ENCODE data around the gene SLF2.

Gene SLF2

GRCh38 chr10:101007915-101008822, 95.4 kb downstream of the SLF2 start:
- no peak for DNase-seq (ENCODE audit: low read depth, low spot score)
- Histone ChIP-seq H3K4me3 (ENCODE audit: insufficient read length, low read depth) (no peak overlapping the region), H3K9ac (ENCODE audit: insufficient read length, low read depth) (no peak overlapping the region), H3K9me3 (ENCODE audit: insufficient read depth, low read length) (no peaks in the 10 kb centered on the region), H3K27me3 (ENCODE audit: insufficient read depth, insufficient read length) (no peaks in the 10 kb centered on the region), H3K36me3 (ENCODE audit: insufficient read depth, insufficient read length, low read length) (peaks cover 41% of the 10 kb centered on the region), H3K4me1 (ENCODE audit: insufficient read depth, insufficient read length) (peaks cover 6% of the 10 kb centered on the region)
- no peak for TF ChIP-seq SUZ12 (IDR thresholded peaks at IDR 0.05; ENCODE audit: extremely low read depth, insufficient read depth, insufficient read length)
- TF ChIP-seq YY1 (IDR thresholded peaks at IDR 0.05; ENCODE audit: insufficient read depth, insufficient read length): no peak
- no peak for TF ChIP-seq ZNF274 (IDR thresholded peaks at IDR 0.05; ENCODE audit: low read depth, low read length)

GRCh38 chr10:101008823-101009423, 96.2 kb downstream of the SLF2 start:
- Histone ChIP-seq H3K36me3 (ENCODE audit: insufficient read depth, insufficient read length, low read length) (peaks cover 34% of the 10 kb centered on the region), H3K9ac (ENCODE audit: insufficient read length, low read depth) (no peak overlapping the region), H3K4me3 (ENCODE audit: insufficient read length, low read depth) (no peak overlapping the region), H3K9me3 (ENCODE audit: insufficient read depth, low read length) (no peaks in the 10 kb centered on the region), H3K27me3 (ENCODE audit: insufficient read depth, insufficient read length) (no peaks in the 10 kb centered on the region), H3K4me1 (ENCODE audit: insufficient read depth, insufficient read length) (peaks cover 6% of the 10 kb centered on the region)
- TF ChIP-seq SUZ12 (IDR thresholded peaks at IDR 0.05; ENCODE audit: extremely low read depth, insufficient read depth, insufficient read length) (no peak), YY1 (IDR thresholded peaks at IDR 0.05; ENCODE audit: insufficient read depth, insufficient read length) (no peak), ZNF274 (IDR thresholded peaks at IDR 0.05; ENCODE audit: low read depth, low read length) (no peak)
- DNase-seq (ENCODE audit: low read depth, low spot score): no peak

GRCh38 chr10:101010329-101010728, 97.6 kb downstream of the SLF2 start:
- no peaks in the 10 kb centered on the region for H3K27me3 ChIP-seq (ENCODE audit: insufficient read depth, insufficient read length)
- DNase-seq (ENCODE audit: low read depth, low spot score): no peak
- no peak for TF ChIP-seq YY1 (IDR thresholded peaks at IDR 0.05; ENCODE audit: insufficient read depth, insufficient read length)
- no peak for TF ChIP-seq SUZ12 (IDR thresholded peaks at IDR 0.05; ENCODE audit: extremely low read depth, insufficient read depth, insufficient read length)
- no peak for TF ChIP-seq ZNF274 (IDR thresholded peaks at IDR 0.05; ENCODE audit: low read depth, low read length)
- no peak overlapping the region for H3K4me3 ChIP-seq (ENCODE audit: insufficient read length, low read depth)
- peaks cover 6% of the 10 kb centered on the region for H3K4me1 ChIP-seq (ENCODE audit: insufficient read depth, insufficient read length)
- peaks cover 22% of the 10 kb centered on the region for H3K36me3 ChIP-seq (ENCODE audit: insufficient read depth, insufficient read length, low read length)
- H3K9ac ChIP-seq (ENCODE audit: insufficient read length, low read depth): no peak overlapping the region
- H3K9me3 ChIP-seq (ENCODE audit: insufficient read depth, low read length): no peaks in the 10 kb centered on the region

- H3K9me3 ChIP-seq (ENCODE audit: insufficient read depth, low read length): no peaks in the 10 kb centered on the region
- no peak overlapping the region for H3K4me3 ChIP-seq (ENCODE audit: insufficient read length, low read depth)
- H3K27me3 ChIP-seq (ENCODE audit: insufficient read depth, insufficient read length): no peaks in the 10 kb centered on the region
- no peak overlapping the region for H3K9ac ChIP-seq (ENCODE audit: insufficient read length, low read depth)
- H3K4me1 ChIP-seq (ENCODE audit: insufficient read depth, insufficient read length): peaks cover 12% of the 10 kb centered on the region
- no peak for DNase-seq (ENCODE audit: low read depth, low spot score)
- TF ChIP-seq YY1 (IDR thresholded peaks at IDR 0.05; ENCODE audit: insufficient read depth, insufficient read length) (no peak), SUZ12 (IDR thresholded peaks at IDR 0.05; ENCODE audit: extremely low read depth, insufficient read depth, insufficient read length) (no peak), ZNF274 (IDR thresholded peaks at IDR 0.05; ENCODE audit: low read depth, low read length) (no peak)
- peaks cover 8% of the 10 kb centered on the region for H3K36me3 ChIP-seq (ENCODE audit: insufficient read depth, insufficient read length, low read length)
These were observed 99.0 kb downstream of the SLF2 start for GRCh38 chr10:101011517-101012423.

GRCh38 chr10:101012525-101013364, 100.0 kb downstream of the SLF2 start:
- Histone ChIP-seq H3K9me3 (ENCODE audit: insufficient read depth, low read length) (no peaks in the 10 kb centered on the region), H3K27me3 (ENCODE audit: insufficient read depth, insufficient read length) (peaks cover 7% of the 10 kb centered on the region), H3K9ac (ENCODE audit: insufficient read length, low read depth) (no peak overlapping the region), H3K36me3 (ENCODE audit: insufficient read depth, insufficient read length, low read length) (no peaks in the 10 kb centered on the region), H3K4me1 (ENCODE audit: insufficient read depth, insufficient read length) (peaks cover 14% of the 10 kb centered on the region), H3K4me3 (ENCODE audit: insufficient read length, low read depth) (no peak overlapping the region)
- TF ChIP-seq SUZ12 (IDR thresholded peaks at IDR 0.05; ENCODE audit: extremely low read depth, insufficient read depth, insufficient read length) (no peak), YY1 (IDR thresholded peaks at IDR 0.05; ENCODE audit: insufficient read depth, insufficient read length) (no peak)
- DNase-seq (ENCODE audit: low read depth, low spot score): no peak

GRCh38 chr10:101013365-101013825, 100.6 kb downstream of the SLF2 start:
- H3K9ac ChIP-seq (ENCODE audit: insufficient read length, low read depth): no peak overlapping the region
- TF ChIP-seq SUZ12 (IDR thresholded peaks at IDR 0.05; ENCODE audit: extremely low read depth, insufficient read depth, insufficient read length) (no peak), YY1 (IDR thresholded peaks at IDR 0.05; ENCODE audit: insufficient read depth, insufficient read length) (no peak), ZNF274 (IDR thresholded peaks at IDR 0.05; ENCODE audit: low read depth, low read length) (no peak)

More at GRCh38 chr10:101013365-101013825, 100.6 kb downstream of the SLF2 start:
- Histone ChIP-seq H3K4me1 (ENCODE audit: insufficient read depth, insufficient read length) (peaks cover 14% of the 10 kb centered on the region), H3K36me3 (ENCODE audit: insufficient read depth, insufficient read length, low read length) (no peaks in the 10 kb centered on the region), H3K9me3 (ENCODE audit: insufficient read depth, low read length) (no peaks in the 10 kb centered on the region), H3K4me3 (ENCODE audit: insufficient read length, low read depth) (no peak overlapping the region), H3K27me3 (ENCODE audit: insufficient read depth, insufficient read length) (peaks cover 13% of the 10 kb centered on the region)
- DNase-seq (ENCODE audit: low read depth, low spot score): no peak
